LNCaP clone FGC (cell line): ENCODE results near the gene RBP4.

Experiments
- DNase-seq: peaks from one replicate; pipeline ENCODE4 v3.0.0-alpha.2; 2011; ENCODE audit warnings: low read depth
- H3K4me3 ChIP-seq: 2 replicates; pipeline ENCODE4 v1.5.1; 2011; ENCODE audit warnings: mild to moderate bottlenecking, low read depth, low read length, control low read depth
- TF ChIP-seq, protein P1 (sequence below): IDR thresholded peaks from 2 replicates; pipeline ENCODE4 v1.5.1; 2012; ENCODE audit warnings: mild to moderate bottlenecking; ENCODE audit not compliant: control insufficient read depth, insufficient read depth; ENCODE audit errors: extremely low read depth

RBP4 gene

DNA sequence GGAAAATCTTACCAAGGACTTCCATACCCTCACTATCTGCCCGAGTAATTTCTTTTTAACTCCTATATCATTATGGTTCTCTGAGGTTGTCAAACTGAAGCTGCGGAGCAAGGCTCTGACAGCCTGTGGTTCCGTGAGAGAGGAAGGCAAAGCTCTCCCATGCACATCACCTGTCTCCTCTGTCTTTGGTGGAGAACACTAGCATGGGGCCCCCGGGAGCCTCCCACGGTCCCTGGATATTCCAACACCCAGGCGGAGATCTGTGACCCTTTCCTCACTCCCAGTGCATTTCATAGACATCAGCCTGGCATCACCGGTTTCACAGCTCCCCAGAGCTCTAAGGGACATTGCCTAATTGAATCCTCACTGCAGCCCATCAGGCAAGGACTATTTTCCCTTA, 10.4 kb downstream of the RBP4 start:
- TF ChIP-seq, protein P1, sequence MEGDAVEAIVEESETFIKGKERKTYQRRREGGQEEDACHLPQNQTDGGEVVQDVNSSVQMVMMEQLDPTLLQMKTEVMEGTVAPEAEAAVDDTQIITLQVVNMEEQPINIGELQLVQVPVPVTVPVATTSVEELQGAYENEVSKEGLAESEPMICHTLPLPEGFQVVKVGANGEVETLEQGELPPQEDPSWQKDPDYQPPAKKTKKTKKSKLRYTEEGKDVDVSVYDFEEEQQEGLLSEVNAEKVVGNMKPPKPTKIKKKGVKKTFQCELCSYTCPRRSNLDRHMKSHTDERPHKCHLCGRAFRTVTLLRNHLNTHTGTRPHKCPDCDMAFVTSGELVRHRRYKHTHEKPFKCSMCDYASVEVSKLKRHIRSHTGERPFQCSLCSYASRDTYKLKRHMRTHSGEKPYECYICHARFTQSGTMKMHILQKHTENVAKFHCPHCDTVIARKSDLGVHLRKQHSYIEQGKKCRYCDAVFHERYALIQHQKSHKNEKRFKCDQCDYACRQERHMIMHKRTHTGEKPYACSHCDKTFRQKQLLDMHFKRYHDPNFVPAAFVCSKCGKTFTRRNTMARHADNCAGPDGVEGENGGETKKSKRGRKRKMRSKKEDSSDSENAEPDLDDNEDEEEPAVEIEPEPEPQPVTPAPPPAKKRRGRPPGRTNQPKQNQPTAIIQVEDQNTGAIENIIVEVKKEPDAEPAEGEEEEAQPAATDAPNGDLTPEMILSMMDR, result no peak
- no peak overlapping the region for H3K4me3 ChIP-seq
- no peak for DNase-seq

DNA sequence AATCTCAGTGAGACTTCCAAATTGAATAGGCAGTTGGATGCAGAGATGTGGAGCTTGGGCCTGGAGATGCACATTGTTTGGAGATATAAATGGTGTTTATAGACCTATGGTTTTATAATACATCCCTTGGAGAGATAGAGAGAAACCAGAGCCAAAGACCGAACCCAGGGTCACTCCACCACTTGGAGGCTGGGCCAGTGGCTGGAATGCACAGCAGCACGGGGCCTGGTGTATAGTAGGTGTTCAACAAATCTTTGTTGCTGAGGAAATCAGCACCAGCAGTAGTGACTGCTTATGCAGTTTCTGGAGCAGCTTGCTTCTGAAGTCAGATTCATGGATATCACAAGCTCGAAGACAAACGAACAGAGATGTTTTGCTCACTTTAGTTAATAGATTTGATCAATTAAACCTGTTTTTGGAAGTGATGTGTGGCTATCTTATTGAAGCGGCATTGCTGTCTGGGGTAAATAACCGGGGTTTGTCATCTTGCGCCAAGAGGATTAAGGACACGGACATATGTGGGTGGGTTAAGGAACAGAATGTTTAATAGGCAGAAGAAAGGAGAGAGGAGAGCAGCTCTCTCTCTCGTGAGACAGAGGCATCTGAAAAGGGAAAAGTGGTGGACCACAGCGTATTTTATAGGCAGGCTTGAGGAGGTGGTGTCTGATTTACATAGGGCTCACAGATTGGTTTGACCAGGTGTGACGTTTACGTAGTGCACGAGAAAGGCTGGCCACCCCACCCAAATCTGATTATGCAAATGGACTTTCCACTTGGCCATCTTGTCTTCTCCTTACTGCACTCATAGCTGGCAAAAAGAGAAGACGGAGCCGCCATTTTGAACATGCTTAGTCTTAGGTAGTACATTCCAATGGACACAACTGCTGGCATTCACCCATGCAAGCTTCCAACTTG, 11.1 kb downstream of the RBP4 start:
- no peak for DNase-seq
- H3K4me3 ChIP-seq, result no peak overlapping the region
- TF ChIP-seq, protein P1, result no peak

DNA sequence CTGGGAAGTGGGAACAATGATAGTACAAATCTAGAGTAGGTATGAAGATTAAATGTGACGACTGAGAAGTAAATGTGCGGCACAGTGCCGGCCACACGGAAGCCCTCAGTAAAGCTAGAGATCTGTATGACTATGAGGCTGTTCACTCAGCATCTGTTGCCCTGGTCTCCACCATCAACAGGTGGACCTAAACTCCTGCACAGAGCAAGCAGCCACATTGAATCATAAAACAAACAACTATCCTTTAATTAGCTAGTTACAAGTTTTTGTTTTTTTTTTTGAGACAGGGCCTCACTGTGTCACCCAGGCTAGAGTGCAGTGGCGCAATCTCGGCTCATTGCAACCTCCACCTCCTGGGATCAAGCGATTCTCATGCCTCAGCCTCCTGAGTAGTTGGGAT, 16.6 kb downstream of the RBP4 start:
- H3K4me3 ChIP-seq, result no peak overlapping the region
- TF ChIP-seq, protein P1, result no peak
- no peak for DNase-seq

DNA sequence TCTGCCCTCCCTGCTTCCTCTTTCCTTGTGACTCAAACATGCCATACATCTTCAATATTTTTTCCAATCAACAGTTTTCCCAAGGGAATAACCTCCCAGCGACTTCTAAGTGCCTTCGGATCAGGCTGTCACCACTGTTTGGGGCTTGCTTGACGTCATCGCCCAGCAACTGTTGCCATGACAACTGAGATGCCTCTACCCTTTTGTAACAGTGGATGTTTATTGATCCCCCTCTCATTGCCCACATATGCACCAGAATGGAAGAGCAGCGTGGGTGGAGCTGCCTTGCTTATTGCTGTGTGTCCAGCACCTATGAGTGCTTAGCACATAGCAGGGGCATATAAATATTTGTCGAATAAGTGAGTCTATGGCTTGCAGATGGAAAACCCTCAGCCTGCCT, 20.2 kb downstream of the RBP4 start:
- TF ChIP-seq, protein P1, result no peak
- DNase-seq, result no peak
- no peak overlapping the region for H3K4me3 ChIP-seq

DNA sequence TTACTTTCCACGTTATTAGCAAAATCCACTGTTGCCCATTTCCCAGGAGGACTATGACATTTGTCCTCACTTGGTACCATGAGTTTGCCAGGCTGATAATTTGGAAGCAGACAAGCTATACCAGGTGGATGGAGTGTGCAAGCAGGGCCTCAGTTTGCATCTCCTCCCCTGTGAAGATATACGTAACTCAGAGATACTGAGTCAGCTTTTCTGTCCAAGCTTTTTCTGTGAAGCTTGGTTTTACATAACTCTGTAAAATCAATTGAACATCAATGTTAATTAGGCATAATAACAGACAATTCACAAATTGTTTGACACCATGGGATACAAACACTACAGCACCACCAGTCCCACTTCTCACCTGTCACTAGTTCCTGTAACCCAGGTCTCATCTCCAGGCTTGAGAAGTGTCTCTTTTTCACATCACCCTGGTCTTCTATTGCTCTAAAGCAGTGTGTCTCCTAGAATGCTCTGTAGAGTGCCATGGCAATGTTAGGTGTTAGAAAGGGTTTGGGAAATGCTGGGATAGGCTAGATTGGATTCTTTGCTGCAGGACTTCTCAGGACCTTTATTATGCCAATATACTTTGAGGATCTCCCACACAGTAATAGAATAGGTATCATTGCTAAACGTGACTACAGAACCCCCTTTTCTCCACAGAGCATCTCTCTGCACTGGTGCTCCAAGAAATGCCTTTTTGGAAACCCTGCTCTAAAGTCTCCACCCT, 20.9 kb downstream of the RBP4 start:
- DNase-seq, result no peak
- no peak overlapping the region for H3K4me3 ChIP-seq
- TF ChIP-seq, protein P1, result no peak

DNA sequence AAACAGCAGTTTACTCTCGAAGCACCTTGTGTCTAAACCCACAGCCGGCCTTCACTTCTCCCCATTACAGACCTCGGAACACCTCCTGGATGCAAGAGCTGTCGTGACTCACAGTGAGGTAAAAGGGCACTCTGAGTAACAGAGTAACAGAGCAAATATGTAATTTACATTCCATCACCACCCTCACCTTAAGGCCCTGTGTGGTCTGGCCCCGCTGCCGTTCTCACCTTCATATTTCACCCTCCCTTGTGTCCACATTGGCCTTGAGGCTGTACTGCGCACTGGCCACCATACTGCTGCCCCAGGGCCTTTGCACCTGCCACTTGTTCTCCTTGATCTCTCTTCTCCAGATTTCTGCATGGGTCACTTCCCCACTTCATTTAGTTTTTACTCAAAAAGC, 21.9 kb downstream of the RBP4 start:
- TF ChIP-seq, protein P1, result no peak
- DNase-seq, result no peak
- no peak overlapping the region for H3K4me3 ChIP-seq
